Left renal pelvis (tissue), 4 donors: Measurements from ENCODE around the gene CBX5. TPM values are rescaled to one million over a fixed set of nuclear protein-coding genes. Genes with fewer than 3 reads are reported as not detected.
A peak's percentile ranks its signal among the peaks of the same experiment; 100 is the strongest.
"Not testable (repeated sequence)": the region's sequence is repeated elsewhere in the genome, so short reads cannot be mapped to it uniquely, and the experiment has no call there.

Experiments
- DNase-seq, 4 donors: peaks; one replicate each; pipeline ENCODE4 v3.0.0-alpha.2; 2013; ENCODE audit warnings: low read depth in 4 of 4, low spot score in 3 of 4
- polyA plus RNA-seq, 4 donors: library from polyadenylated mRNA; unstranded; fragments of 120-200 nt; gene quantifications; one replicate each; pipeline ENCODE4 v1.2.1, GENCODE V29; 2013; ENCODE audit not compliant: insufficient read length in 4 of 4

The CBX5 gene
- polyA plus RNA-seq, 4 donors: 95.2 to 139 (median 125) TPM

DNA sequence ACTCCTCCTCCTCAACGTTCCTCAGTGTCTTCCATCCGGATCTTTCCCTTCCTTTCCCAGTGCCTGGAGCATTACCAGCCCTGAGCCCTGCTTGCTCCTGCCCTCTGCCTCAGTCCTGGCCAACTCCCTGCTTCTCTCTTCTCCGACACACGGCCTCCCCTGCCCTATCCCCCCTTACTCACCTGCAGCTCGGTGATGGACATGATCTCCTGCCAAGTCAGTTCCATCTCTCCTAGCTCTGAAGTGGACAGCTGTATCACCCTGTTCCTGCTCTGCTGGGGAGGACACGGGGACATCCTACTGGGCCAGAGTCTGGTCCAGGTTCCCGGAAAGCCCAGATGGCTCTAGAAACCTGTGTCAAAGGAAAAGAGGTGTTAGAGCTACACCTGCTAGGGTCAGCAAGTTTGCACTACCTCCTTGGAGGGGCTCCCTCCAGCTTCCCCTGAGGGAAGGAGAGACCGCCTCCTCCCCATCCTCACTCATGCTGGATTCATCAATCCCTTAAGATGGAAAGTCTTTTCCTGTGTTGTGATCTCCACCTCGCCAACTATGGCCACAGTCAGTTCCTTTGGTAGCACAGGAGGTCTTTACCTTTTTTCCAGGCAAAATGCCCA, 15.1 kb upstream of the CBX5 start:
- DNase-seq: no peak

GRCh38 chr12:54294152-54294952, 14.4 kb upstream of the CBX5 start:
- no peak for DNase-seq

- DNase-seq: no peak
These were observed 13.0 kb upstream of the CBX5 start for GRCh38 chr12:54292931-54293241.

GRCh38 chr12:54292083-54292930, 12.4 kb upstream of the CBX5 start:
- DNase-seq: no peak

- no peak for DNase-seq
These were observed 7.6 kb upstream of the CBX5 start for GRCh38 chr12:54287261-54288157.

DNA sequence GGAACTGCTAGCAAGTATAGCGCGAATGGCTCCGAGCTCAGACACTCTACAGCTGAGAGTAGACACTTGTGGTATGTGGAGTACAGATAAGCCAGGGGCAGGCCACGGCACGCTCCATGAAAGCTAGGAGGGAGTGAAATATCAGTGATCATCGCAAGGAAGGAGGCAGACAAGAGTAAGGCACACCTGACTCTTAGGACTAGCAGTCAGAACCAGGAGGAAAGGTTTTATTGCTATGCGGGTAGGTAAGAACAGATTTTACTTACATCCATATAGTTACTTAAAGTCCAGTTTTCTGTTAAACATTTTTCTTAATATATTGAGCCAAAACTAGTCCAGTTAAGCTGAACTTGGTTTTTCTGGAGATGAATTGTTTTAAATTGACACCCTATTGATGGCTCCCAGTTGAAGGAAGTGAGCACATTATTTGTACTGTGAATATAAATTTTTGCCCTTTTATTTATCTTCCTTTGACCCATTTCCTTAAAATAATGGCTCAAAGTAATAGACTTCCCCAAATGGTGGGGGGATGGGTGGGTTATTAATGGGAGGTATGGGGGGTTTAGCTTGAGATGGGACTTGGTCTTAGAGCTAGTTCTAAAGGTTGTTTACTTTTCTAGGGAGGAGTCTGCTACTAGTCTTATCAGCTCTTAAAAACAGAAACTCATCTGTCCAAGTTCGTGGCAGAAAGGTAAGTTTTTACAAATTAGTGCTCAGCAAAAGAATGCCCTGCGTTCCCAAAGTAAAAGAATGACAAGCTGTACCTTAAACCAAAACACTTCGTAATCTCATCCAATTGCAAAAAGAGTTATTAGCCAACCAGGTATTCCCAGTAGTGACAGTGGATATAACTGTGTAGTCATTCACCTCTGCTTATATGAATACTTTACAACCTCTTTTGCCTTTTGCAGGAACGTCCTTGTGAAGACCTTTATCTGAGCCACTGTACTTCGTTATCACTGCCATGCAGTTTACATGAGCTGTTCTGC, 6.4 kb upstream of the CBX5 start:
- DNase-seq: no peak

DNA sequence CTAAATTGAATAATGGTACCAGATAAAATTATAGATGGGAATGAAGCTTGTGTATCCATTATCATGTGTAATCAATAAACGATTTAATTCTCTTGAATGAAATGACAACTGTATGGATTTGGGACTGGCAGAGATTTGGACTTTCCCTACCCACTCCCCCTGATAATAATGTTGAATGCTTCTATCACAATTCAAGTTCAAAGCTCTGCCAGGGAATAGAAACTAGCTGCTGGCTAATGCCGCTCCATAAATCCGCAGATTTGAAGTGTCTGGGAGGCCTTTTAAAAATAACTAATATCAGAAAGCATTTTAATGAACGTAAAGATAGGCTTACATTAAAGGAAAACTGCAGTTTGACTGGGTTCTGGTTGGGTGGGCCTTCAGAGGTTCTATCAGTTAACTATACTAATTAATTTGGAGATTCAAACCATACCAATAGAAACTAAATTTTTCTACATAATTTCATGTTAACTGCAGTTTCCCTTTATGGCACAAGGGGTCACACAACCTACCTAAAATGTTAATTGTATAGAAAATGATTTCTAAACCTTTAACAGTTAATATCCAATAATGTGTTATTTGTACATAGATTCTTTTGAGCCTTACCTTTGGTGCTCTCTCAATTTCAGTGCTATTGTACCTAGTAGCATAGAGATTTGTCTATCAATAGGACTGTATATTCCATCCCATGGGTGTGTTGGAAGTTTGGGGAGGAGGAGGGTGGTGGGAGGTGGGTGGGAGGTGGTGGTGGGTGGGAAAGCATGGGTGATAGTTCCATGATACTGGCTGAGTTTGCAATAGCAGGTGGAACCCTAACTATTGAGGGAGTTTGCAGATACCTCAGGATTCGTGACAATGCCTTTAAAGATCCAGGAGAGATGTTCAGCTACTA, 5.5 kb upstream of the CBX5 start:
- no peak for DNase-seq

- DNase-seq: not testable (repeated sequence)
These were observed 4.3 kb upstream of the CBX5 start for GRCh38 chr12:54284070-54284780.

DNA sequence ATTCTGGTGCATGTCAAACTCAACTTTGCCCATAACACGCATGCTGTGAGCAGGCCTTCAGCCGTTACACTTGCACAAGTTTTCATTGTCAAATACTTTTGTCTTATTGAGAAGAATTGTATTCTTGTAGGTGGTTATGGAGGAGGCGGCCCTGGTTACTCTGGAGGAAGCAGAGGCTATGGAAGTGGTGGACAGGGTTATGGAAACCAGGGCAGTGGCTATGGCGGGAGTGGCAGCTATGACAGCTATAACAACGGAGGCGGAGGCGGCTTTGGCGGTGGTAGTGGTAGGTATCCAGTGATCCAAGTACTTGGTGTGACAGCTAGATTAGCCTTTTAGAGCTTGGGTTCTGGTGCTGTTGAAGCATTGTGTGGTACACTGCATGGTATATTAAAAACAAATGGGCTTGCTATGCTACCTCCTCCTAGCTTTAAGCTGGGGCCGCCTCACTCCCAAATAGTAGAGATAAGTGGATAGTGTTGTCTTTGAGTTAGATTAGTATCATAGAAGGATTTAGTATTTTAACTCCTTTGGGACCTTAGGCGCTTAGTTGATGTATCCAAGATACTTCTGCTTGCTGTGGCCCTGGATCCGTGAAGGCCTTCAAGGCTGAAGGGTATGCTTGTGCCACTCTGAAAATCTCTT, 3.1 kb upstream of the CBX5 start:
- DNase-seq: no peak

GRCh38 chr12:54281694-54282093, 1.8 kb upstream of the CBX5 start:
- DNase-seq: not testable (repeated sequence)

GRCh38 chr12:54281261-54281638, 1.3 kb upstream of the CBX5 start:
- DNase-seq: not testable (repeated sequence)

- peak; percentile 98 to 99 (median 98) for DNase-seq
These were observed 742 bp upstream of the CBX5 start, which contains the start of gene HNRNPA1 for GRCh38 chr12:54280468-54281260. TSS of gene HNRNPA1 (plus strand) at chr12:54280726. CDS start at chr12:54280808, 82 bp downstream.

- DNase-seq: no peak
These were observed 693 bp downstream of the CBX5 start for GRCh38 chr12:54279227-54279631.

DNA sequence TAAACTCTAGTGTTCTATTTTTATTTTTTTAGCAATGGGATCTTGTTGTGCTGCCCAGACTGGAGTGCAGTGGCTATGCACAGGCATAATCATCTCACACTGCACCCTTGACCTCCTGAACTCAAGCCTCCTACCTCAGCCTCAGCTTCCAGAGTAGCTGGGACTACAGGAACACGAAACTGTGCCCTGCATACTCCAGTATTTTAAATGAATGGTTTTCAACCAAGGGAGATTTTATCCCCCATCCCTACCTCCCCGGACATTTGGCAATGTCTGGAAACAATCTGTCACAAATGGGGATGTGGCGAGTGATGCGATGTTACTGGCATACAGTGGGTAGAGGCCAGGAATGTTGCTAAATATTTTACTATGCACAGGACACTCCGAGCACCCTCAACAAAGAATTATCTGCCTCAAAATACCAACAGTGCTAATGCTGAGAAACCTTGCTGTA, 2.1 kb downstream of the CBX5 start:
- DNase-seq: no peak

DNA sequence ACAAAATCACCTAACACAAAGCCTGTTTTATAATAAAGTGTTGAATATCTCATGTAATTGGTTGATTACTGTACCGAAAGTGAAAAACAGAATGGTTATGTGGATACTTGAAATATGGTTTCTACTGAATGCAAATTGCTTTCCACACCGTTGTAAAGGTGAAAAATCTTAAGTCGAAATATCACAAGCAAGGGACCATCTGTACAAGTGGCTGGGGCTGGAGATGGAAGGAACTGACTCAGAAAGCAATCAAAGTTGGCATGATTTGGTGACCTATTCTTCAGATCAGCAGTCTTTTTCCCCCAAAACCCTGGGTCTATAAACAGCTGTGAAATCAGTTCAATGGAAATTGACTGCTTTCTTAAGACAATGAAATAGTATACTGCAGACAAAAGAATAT, 3.6 kb downstream of the CBX5 start:
- no peak for DNase-seq

GRCh38 chr12:54273981-54274380, 5.9 kb downstream of the CBX5 start:
- DNase-seq: no peak
